Nephron progenitor cell (in vitro differentiated cells): ENCODE data around the gene AUP1.
A peak's percentile ranks its signal among the peaks of the same experiment; 100 is the strongest.

ENCODE experiments used
- DNase-seq: peaks from one replicate; pipeline ENCODE4 v3.0.0; 2021
- H3K27ac Mint-ChIP-seq: 2 replicates; pipeline ENCODE4 v1.8.0; 2021; ENCODE audit warnings: mild to moderate bottlenecking, moderate library complexity, mixed read lengths
- H3K27me3 Mint-ChIP-seq: 2 replicates; pipeline ENCODE4 v1.8.0; 2021; ENCODE audit warnings: mild to moderate bottlenecking, low read depth, mixed read lengths; ENCODE audit not compliant: poor library complexity
- H3K36me3 Mint-ChIP-seq: 2 replicates; pipeline ENCODE4 v1.8.0; 2021; ENCODE audit warnings: low read depth, mixed read lengths
- H3K4me1 Mint-ChIP-seq: 2 replicates; pipeline ENCODE4 v1.8.0; 2021; ENCODE audit warnings: mixed read lengths
- H3K4me3 Mint-ChIP-seq: 2 replicates; pipeline ENCODE4 v1.8.0; 2021; ENCODE audit warnings: mild to moderate bottlenecking, moderate library complexity, mixed read lengths
- H3K9me3 Mint-ChIP-seq: 2 replicates; pipeline ENCODE4 v1.8.0; 2021; ENCODE audit warnings: mild to moderate bottlenecking, moderate library complexity, mixed read lengths
- TF ChIP-seq, protein P1 (sequence below): fragments of 200-600 bp; sonication (generic); IDR thresholded peaks from 2 replicates; pipeline ENCODE4 v1.5.0; 2021; ENCODE audit warnings: antibody characterized with exemption

The AUP1 gene

GRCh38 chr2:74481431-74481830 lies 48.1 kb downstream of the AUP1 start:
- peaks cover 34% of the 10 kb centered on the region for H3K4me1 Mint-ChIP-seq
- no peak for DNase-seq
- peak overlapping the region; percentile 94 for H3K4me3 Mint-ChIP-seq
- TF ChIP-seq, protein P1, sequence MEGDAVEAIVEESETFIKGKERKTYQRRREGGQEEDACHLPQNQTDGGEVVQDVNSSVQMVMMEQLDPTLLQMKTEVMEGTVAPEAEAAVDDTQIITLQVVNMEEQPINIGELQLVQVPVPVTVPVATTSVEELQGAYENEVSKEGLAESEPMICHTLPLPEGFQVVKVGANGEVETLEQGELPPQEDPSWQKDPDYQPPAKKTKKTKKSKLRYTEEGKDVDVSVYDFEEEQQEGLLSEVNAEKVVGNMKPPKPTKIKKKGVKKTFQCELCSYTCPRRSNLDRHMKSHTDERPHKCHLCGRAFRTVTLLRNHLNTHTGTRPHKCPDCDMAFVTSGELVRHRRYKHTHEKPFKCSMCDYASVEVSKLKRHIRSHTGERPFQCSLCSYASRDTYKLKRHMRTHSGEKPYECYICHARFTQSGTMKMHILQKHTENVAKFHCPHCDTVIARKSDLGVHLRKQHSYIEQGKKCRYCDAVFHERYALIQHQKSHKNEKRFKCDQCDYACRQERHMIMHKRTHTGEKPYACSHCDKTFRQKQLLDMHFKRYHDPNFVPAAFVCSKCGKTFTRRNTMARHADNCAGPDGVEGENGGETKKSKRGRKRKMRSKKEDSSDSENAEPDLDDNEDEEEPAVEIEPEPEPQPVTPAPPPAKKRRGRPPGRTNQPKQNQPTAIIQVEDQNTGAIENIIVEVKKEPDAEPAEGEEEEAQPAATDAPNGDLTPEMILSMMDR = no peak
- H3K9me3 Mint-ChIP-seq = no peaks in the 10 kb centered on the region
- H3K27ac Mint-ChIP-seq = no peak overlapping the region
- H3K36me3 Mint-ChIP-seq = peaks cover 31% of the 10 kb centered on the region
- peaks cover 5% of the 10 kb centered on the region for H3K27me3 Mint-ChIP-seq
